Activated T-helper 17 cell treated with anti-CD3 and anti-CD28 coated beads, Interleukin-2, amount 50 U/mL, for 72 hours (primary cell): Measurements from ENCODE around the gene GRID2. TPM values are rescaled to one million over a fixed set of nuclear protein-coding genes. Genes with fewer than 3 reads are reported as not detected.
"Not testable (repeated sequence)": the region's sequence is repeated elsewhere in the genome, so short reads cannot be mapped to it uniquely, and the experiment has no call there.

Experiments used
- ATAC-seq: fragments of 150-1000 bp; cut with Tn5 transposase; replicated peaks from 2 replicates; pipeline ENCODE4 v1.10.0; 2021; ENCODE audit warnings: mild to moderate bottlenecking, moderate library complexity
- H3K27ac Mint-ChIP-seq: one replicate; pipeline ENCODE4 v1.8.0; 2022; ENCODE audit warnings: mixed read lengths
- H3K27me3 Mint-ChIP-seq: one replicate; pipeline ENCODE4 v1.8.0; 2022; ENCODE audit warnings: mixed read lengths
- H3K36me3 Mint-ChIP-seq: one replicate; pipeline ENCODE4 v1.8.0; 2022; ENCODE audit warnings: low read depth, mild to moderate bottlenecking, mixed read lengths
- H3K4me1 Mint-ChIP-seq: one replicate; pipeline ENCODE4 v1.8.0; 2022; ENCODE audit warnings: mixed read lengths
- H3K4me3 Mint-ChIP-seq: one replicate; pipeline ENCODE4 v1.8.0; 2022; ENCODE audit warnings: mild to moderate bottlenecking, mixed read lengths
- H3K9me3 Mint-ChIP-seq: one replicate; pipeline ENCODE4 v1.8.0; 2022; ENCODE audit warnings: mixed read lengths
- total RNA-seq, 2 donors: library from RNA; stranded (reverse); gene quantifications; one replicate each; pipeline ENCODE4 v1.2.3, GENCODE V29; 2022

Gene GRID2
- total RNA-seq, 2 donors from 2014 or later, result not detected

GRCh38 chr4:92271551-92271950 is 32.2 kb upstream of the GRID2 start:
- not testable (repeated sequence) for H3K27me3 Mint-ChIP-seq, ATAC-seq, H3K36me3 Mint-ChIP-seq, H3K4me3 Mint-ChIP-seq, H3K27ac Mint-ChIP-seq, H3K4me1 Mint-ChIP-seq, H3K9me3 Mint-ChIP-seq

DNA sequence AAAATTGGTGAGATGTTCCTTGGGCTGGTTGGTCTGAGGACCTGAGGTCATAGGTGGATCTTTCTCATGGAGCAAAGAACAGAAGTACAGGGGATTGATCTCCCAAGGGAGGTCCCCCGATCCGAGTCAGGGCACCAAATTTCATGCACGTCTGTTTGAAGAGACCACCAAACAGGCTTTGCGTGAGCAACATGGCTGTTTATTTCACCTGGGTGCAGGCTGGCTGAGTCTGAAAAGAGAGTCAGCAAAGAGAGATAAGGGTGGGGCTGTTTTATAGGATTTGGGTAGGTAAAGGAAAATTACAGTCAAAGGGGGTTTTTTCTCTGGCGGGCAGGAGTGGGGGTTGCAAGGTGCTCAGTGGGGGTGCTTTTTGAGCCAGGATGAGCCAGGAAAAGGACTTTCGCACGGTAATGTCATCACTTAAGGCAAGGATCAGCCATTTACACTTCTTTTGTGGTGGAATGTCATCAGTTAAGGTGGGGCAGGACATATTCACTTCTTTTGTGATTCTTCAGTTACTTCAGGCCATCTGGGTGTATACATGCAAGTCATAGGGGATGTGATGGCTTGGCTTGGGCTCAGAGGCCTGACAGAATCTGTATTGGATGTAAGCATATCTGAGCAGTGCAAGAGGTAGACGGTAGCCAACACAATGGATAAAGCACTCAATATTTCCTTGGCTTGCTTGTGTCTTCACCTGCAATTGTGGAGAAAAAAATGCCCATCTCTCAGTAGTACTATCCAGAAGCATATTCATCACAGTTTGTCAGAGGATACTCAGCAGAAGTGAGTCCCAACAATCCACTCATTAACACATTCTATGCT is 26.5 kb upstream of the GRID2 start:
- not testable (repeated sequence) for ATAC-seq, H3K4me3 Mint-ChIP-seq, H3K4me1 Mint-ChIP-seq, H3K36me3 Mint-ChIP-seq, H3K9me3 Mint-ChIP-seq, H3K27ac Mint-ChIP-seq, H3K27me3 Mint-ChIP-seq

- no peak for ATAC-seq
- no peaks in the 10 kb centered on the region for H3K27me3 Mint-ChIP-seq
- no peak overlapping the region for H3K4me3 Mint-ChIP-seq
- no peaks in the 10 kb centered on the region for H3K36me3 Mint-ChIP-seq
- H3K9me3 Mint-ChIP-seq, result peaks cover 7% of the 10 kb centered on the region
- H3K4me1 Mint-ChIP-seq, result no peaks in the 10 kb centered on the region
- H3K27ac Mint-ChIP-seq, result no peak overlapping the region
These were observed 24.5 kb upstream of the GRID2 start for GRCh38 chr4:92279296-92279695.

DNA sequence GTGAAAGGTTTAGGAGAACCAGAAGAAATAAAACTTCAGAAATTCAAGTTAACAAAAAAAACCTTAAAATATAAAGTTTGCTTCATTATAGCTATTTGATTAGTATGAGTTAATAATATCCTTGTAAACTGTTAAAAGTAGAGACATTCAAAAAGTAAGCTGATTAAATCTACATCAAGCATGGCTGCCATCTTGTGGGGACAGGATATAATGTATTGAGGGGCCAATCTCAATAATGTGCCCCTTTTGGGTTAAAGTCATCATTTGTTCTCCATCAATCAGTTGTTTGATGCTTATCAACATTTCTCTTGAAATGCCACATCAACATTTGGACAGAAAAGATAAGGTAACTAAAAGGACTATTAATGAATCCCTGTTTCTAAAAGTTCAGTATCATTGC is 4.6 kb upstream of the GRID2 start:
- Mint-ChIP-seq H3K4me3 (no peak overlapping the region), H3K9me3 (peaks cover 8% of the 10 kb centered on the region), H3K4me1 (no peaks in the 10 kb centered on the region), H3K36me3 (no peaks in the 10 kb centered on the region), H3K27me3 (peaks cover 6% of the 10 kb centered on the region), H3K27ac (no peak overlapping the region)
- ATAC-seq, result no peak

DNA sequence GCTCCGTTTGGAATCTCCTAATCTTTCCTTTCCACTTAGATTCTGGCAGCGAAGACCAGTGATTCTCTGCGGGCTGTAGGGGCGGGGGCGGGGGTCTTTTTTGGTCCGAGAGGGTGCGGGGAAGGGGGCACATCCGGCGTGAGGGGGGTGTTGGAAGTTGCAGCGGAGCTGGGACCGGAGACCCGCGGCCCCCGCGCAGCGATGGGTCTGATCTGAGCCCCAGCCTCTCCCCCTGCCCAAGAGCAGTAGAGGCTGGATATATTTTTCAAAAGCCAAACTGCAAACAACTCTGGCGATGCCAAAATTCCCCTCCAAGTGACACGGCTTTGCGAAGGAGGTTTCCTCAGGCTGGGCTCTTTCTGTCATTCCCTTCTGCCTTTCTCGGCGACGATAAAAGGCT is 355 bp downstream of the GRID2 start:
- H3K4me3 Mint-ChIP-seq, result no peak overlapping the region
- H3K27me3 Mint-ChIP-seq, result peaks cover 28% of the 10 kb centered on the region
- no peak overlapping the region for H3K27ac Mint-ChIP-seq
- no peaks in the 10 kb centered on the region for H3K4me1 Mint-ChIP-seq
- H3K36me3 Mint-ChIP-seq, result no peaks in the 10 kb centered on the region
- no peak for ATAC-seq
- H3K9me3 Mint-ChIP-seq, result peaks cover 5% of the 10 kb centered on the region

DNA sequence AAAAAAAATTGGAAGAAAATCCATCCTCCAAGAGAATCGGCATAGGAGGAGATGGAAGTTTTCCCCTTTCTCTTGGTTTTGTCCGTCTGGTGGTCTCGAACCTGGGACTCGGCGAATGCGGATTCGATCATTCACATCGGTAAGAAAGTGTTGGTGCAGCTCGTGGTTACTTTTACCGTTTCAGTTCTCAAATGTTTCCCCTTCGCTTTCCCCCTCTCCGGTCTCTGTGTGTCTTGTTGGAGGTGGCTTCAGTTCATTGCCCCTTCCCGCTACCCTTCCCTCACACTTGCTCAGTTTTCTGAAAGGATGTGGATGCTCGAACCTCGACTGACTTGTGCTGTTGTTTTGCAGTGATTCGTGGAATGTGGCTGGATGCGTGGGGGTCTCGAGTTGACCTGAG is 840 bp downstream of the GRID2 start:
- H3K9me3 Mint-ChIP-seq, result peaks cover 2% of the 10 kb centered on the region
- no peaks in the 10 kb centered on the region for H3K4me1 Mint-ChIP-seq
- H3K4me3 Mint-ChIP-seq, result no peak overlapping the region
- H3K36me3 Mint-ChIP-seq, result no peaks in the 10 kb centered on the region
- no peak for ATAC-seq
- H3K27ac Mint-ChIP-seq, result no peak overlapping the region
- H3K27me3 Mint-ChIP-seq, result peaks cover 28% of the 10 kb centered on the region

DNA sequence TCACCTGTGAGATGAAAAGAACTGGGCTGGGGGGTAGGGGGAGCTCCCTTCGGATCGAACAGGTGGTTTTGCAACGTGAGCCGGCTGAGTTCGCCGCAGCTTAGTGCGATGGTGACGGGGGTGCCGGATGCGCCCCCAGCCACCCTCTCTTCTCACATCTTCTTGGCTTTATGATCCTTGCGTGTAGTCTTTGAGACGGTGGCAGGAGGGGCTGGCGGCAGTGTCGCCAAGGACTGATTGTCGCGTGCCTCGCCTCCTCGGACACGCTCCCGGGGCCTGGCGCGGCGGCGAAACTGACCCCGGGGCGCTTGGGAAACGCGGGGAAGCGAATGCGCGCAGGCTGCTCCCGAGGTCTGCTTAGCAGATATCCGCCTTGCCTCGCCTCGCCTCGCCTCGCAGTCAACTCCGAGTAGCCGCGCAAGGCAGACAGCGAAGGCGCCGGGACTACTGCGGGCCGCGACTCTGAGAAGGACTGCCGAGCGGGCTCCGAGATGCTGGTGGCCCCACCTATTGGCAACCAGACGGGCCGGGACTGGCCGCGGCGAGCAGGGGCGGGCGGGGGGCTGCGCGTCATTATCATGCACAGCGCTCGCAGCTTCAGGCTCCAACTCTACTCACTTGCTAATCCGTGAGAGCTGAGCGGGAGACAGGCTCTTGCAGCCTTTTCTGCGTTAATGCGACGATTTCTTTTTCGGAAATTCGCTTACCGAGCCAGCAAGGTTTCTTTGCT is 1.5 kb downstream of the GRID2 start:
- peaks cover 28% of the 10 kb centered on the region for H3K27me3 Mint-ChIP-seq
- ATAC-seq, result no peak
- no peaks in the 10 kb centered on the region for H3K4me1 Mint-ChIP-seq
- no peak overlapping the region for H3K27ac Mint-ChIP-seq
- no peaks in the 10 kb centered on the region for H3K36me3 Mint-ChIP-seq
- no peaks in the 10 kb centered on the region for H3K9me3 Mint-ChIP-seq
- H3K4me3 Mint-ChIP-seq, result no peak overlapping the region

GRCh38 chr4:92305878-92306520 is 2.2 kb downstream of the GRID2 start:
- H3K4me3 Mint-ChIP-seq, result no peak overlapping the region
- no peaks in the 10 kb centered on the region for H3K9me3 Mint-ChIP-seq
- H3K36me3 Mint-ChIP-seq, result no peaks in the 10 kb centered on the region
- ATAC-seq, result no peak
- H3K27me3 Mint-ChIP-seq, result peaks cover 28% of the 10 kb centered on the region
- H3K27ac Mint-ChIP-seq, result no peak overlapping the region
- no peaks in the 10 kb centered on the region for H3K4me1 Mint-ChIP-seq

GRCh38 chr4:92307181-92307580 is 3.4 kb downstream of the GRID2 start:
- peaks cover 27% of the 10 kb centered on the region for H3K27me3 Mint-ChIP-seq
- no peak overlapping the region for H3K27ac Mint-ChIP-seq
- H3K9me3 Mint-ChIP-seq, result peaks cover 2% of the 10 kb centered on the region
- no peaks in the 10 kb centered on the region for H3K36me3 Mint-ChIP-seq
- no peak for ATAC-seq
- H3K4me1 Mint-ChIP-seq, result no peaks in the 10 kb centered on the region
- no peak overlapping the region for H3K4me3 Mint-ChIP-seq

GRCh38 chr4:92307866-92308265 is 4.1 kb downstream of the GRID2 start:
- Mint-ChIP-seq H3K4me1 (no peaks in the 10 kb centered on the region), H3K27me3 (peaks cover 22% of the 10 kb centered on the region), H3K36me3 (no peaks in the 10 kb centered on the region), H3K27ac (no peak overlapping the region), H3K4me3 (no peak overlapping the region), H3K9me3 (peaks cover 4% of the 10 kb centered on the region)
- no peak for ATAC-seq

- Mint-ChIP-seq H3K4me3 (no peak overlapping the region), H3K9me3 (peaks cover 3% of the 10 kb centered on the region), H3K4me1 (no peaks in the 10 kb centered on the region), H3K27ac (no peak overlapping the region), H3K36me3 (no peaks in the 10 kb centered on the region), H3K27me3 (no peaks in the 10 kb centered on the region)
- ATAC-seq, result no peak
These were observed 13.3 kb downstream of the GRID2 start for GRCh38 chr4:92317047-92317446.

DNA sequence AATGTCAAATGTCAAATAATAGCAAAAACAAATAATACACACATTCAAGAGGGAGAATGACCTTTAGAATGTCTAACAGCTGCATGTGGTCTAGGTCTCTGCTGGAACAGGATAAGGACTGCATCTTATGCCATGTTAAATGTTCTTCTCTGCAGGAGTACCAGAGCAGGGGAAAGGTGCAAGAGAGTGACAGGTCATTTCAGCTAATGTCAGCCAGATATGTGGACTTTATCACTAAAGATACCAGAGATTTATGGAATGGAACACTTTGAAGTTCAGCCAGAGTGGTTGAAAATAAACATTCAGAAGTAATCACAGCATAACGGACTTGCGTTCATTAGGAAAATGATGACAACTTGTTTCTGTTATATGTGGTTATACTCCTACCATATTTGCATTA is 24.3 kb downstream of the GRID2 start:
- no peaks in the 10 kb centered on the region for H3K36me3 Mint-ChIP-seq
- peaks cover 5% of the 10 kb centered on the region for H3K9me3 Mint-ChIP-seq
- no peak overlapping the region for H3K27ac Mint-ChIP-seq
- H3K4me3 Mint-ChIP-seq, result no peak overlapping the region
- H3K4me1 Mint-ChIP-seq, result no peaks in the 10 kb centered on the region
- H3K27me3 Mint-ChIP-seq, result no peaks in the 10 kb centered on the region
- no peak for ATAC-seq

- no peak for ATAC-seq
- no peaks in the 10 kb centered on the region for H3K36me3 Mint-ChIP-seq
These were observed 29.2 kb downstream of the GRID2 start for GRCh38 chr4:92333016-92333415.

DNA sequence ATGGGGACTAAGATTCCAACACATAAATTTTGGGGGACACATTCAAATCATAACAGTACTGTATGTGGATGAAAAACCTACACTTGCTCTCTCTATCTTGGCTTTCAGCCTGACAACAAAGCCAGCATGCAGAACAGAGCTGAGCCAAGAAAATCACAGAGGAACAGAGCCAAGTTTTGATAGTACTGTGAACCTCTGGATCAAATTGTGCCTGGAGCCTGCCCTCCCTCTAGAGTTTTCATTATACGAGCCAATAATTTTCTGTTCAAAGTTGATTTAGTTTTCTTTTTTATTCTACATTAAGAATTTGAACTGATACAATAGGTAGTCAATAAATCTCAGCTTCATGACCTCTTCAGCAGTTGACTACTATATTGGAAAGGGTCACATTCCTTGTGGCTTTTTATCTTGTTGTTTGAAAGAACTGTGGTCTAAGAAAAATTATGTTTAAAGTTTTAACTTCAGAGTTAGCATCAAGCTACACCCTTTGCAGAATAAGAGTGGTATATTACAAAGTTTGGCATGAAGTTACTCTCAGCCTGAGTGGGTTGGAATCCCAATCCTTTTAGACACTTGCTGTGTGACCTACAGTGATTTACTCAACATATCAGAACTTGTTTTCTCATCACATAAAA is 31.1 kb downstream of the GRID2 start:
- Mint-ChIP-seq H3K4me3 (no peak overlapping the region), H3K9me3 (peaks cover 5% of the 10 kb centered on the region), H3K27ac (no peak overlapping the region), H3K36me3 (no peaks in the 10 kb centered on the region), H3K27me3 (no peaks in the 10 kb centered on the region), H3K4me1 (no peaks in the 10 kb centered on the region)
- no peak for ATAC-seq

More at GRCh38 chr4:92333016-92333415, 29.2 kb downstream of the GRID2 start:
- peaks cover 10% of the 10 kb centered on the region for H3K9me3 Mint-ChIP-seq
- H3K4me1 Mint-ChIP-seq, result no peaks in the 10 kb centered on the region
- no peak overlapping the region for H3K4me3 Mint-ChIP-seq
- no peaks in the 10 kb centered on the region for H3K27me3 Mint-ChIP-seq
- H3K27ac Mint-ChIP-seq, result no peak overlapping the region
